D341Med (cell line): ENCODE data around the gene C3orf33.

ENCODE experiments used
- DNase-seq: peaks from one replicate; pipeline ENCODE4 v3.0.0; 2012; ENCODE audit warnings: low spot score

The C3orf33 gene

GRCh38 chr3:155785662-155786295 is 20.3 kb downstream of the C3orf33 start:
- no peak for DNase-seq

GRCh38 chr3:155782390-155782953 is 23.6 kb downstream of the C3orf33 start:
- no peak for DNase-seq

GRCh38 chr3:155780291-155780690 is 25.8 kb downstream of the C3orf33 start:
- no peak for DNase-seq

GRCh38 chr3:155778462-155778861 is 27.6 kb downstream of the C3orf33 start:
- DNase-seq, result no peak

- DNase-seq, result no peak
Observed at GRCh38 chr3:155772801-155773200, 33.3 kb downstream of the C3orf33 start.

- DNase-seq, result no peak
Observed at GRCh38 chr3:155771126-155771525, 35.0 kb downstream of the C3orf33 start.

GRCh38 chr3:155766206-155766605 is 39.9 kb downstream of the C3orf33 start:
- no peak for DNase-seq

GRCh38 chr3:155763870-155764463 is 42.1 kb downstream of the C3orf33 start:
- DNase-seq, result no peak

- no peak for DNase-seq
Observed at GRCh38 chr3:155760653-155761052, 45.4 kb downstream of the C3orf33 start.

GRCh38 chr3:155757577-155757976 is 48.5 kb downstream of the C3orf33 start:
- no peak for DNase-seq

- DNase-seq, result peak; percentile 36
Observed at GRCh38 chr3:155753038-155753639, 52.9 kb downstream of the C3orf33 start.

GRCh38 chr3:155748611-155749365 is 57.3 kb downstream of the C3orf33 start:
- DNase-seq, result no peak

GRCh38 chr3:155747946-155748290 is 58.2 kb downstream of the C3orf33 start:
- DNase-seq, result no peak

- no peak for DNase-seq
Observed at GRCh38 chr3:155747286-155747945, 58.7 kb downstream of the C3orf33 start.

GRCh38 chr3:155746703-155747102 is 59.4 kb downstream of the C3orf33 start:
- no peak for DNase-seq

GRCh38 chr3:155745795-155746550 is 60.1 kb downstream of the C3orf33 start:
- peak; percentile 75 for DNase-seq

- DNase-seq, result peak; percentile 90
Observed at GRCh38 chr3:155744626-155745324, 61.3 kb downstream of the C3orf33 start, which contains the start of gene PLCH1. TSS of gene PLCH1 (minus strand) at chr3:155745071. CDS start at chr3:155704224, 40,847 bp downstream.

GRCh38 chr3:155744010-155744625 is 62.0 kb downstream of the C3orf33 start:
- DNase-seq, result peak; percentile 98

- no peak for DNase-seq
Observed at GRCh38 chr3:155743606-155744005, 62.5 kb downstream of the C3orf33 start.

- DNase-seq, result no peak
Observed at GRCh38 chr3:155742349-155742965, 63.6 kb downstream of the C3orf33 start.
